Right renal pelvis (tissue), 4 donors: ENCODE measurements around the gene TAS2R9. TPM values are rescaled to one million over a fixed set of nuclear protein-coding genes. Genes with fewer than 3 reads are reported as not detected.

Experiments
- polyA plus RNA-seq, 4 donors: library from polyadenylated mRNA; unstranded; fragments of 120-200 nt; gene quantifications; one replicate each; pipeline ENCODE4 v1.2.1, GENCODE V29; 2013; ENCODE audit not compliant: insufficient read length in 4 of 4

Gene TAS2R9
- polyA plus RNA-seq, 4 donors = not detected

Other genes with a start within 250 kb of the TAS2R9 start
- 10 to 100 TPM; 36.7 to 48.8 (median 44.0) TPM for gene MAGOHB, start 196.6 kb downstream of the TAS2R9 start, polyA plus RNA-seq
- gene STYK1, start 136.1 kb downstream of the TAS2R9 start, polyA plus RNA-seq = 1 to 10 TPM in 1 of 4 donors, under 1 TPM in 3; 0.70 to 1.2 (median 0.94) TPM
- gene YBX3, start 86.8 kb downstream of the TAS2R9 start, polyA plus RNA-seq = 100 to 1,000 TPM; 219 to 278 (median 234) TPM
- gene TAS2R7, start 7.5 kb downstream of the TAS2R9 start, polyA plus RNA-seq = not detected
- gene TAS2R8, start 2.9 kb downstream of the TAS2R9 start, polyA plus RNA-seq = not detected
- 1 to 10 TPM; 1.1 to 2.0 (median 1.4) TPM for gene TAS2R10, start 16.2 kb upstream of the TAS2R9 start, polyA plus RNA-seq
- gene PRR4, start 39.3 kb upstream of the TAS2R9 start, polyA plus RNA-seq = 1 to 10 TPM; 6.5 to 8.1 (median 7.1) TPM
- gene PRH1, start 74.1 kb upstream of the TAS2R9 start, polyA plus RNA-seq = 10 to 100 TPM in 3 of 4 donors, 1 to 10 TPM in 1; 8.5 to 15.3 (median 14.6) TPM
- gene TAS2R13, start 99.4 kb upstream of the TAS2R9 start, polyA plus RNA-seq = under 1 TPM in 1 of 4 donors, not detected in 3; 0.08 TPM
- under 1 TPM in 3 of 4 donors, not detected in 1; 0.23 to 0.41 (median 0.31) TPM for gene PRH2, start 119.1 kb upstream of the TAS2R9 start, polyA plus RNA-seq
- 1 to 10 TPM; 2.6 to 3.8 (median 3.3) TPM for gene TAS2R14, start 129.1 kb upstream of the TAS2R9 start, polyA plus RNA-seq
- not detected for gene TAS2R50, start 176.7 kb upstream of the TAS2R9 start, polyA plus RNA-seq
- 1 to 10 TPM in 3 of 4 donors, under 1 TPM in 1; 0.98 to 2.0 (median 1.1) TPM for gene TAS2R20, start 188.1 kb upstream of the TAS2R9 start, polyA plus RNA-seq
- 1 to 10 TPM in 2 of 4 donors, under 1 TPM in 2; 0.79 to 1.5 (median 1.2) TPM for gene TAS2R19, start 212.5 kb upstream of the TAS2R9 start, polyA plus RNA-seq
- gene TAS2R31, start 221.2 kb upstream of the TAS2R9 start, polyA plus RNA-seq = 1 to 10 TPM in 2 of 4 donors, under 1 TPM in 2; 0.65 to 1.9 (median 0.92) TPM